Stimulated activated CD4-positive, alpha-beta T cell treated with anti-CD3 and anti-CD28 coated beads, Interleukin-4, amount 100 ng/mL, for 1 hour (primary cell): ENCODE data around the gene KCNH1.

Experiments used
- DNase-seq: peaks from one replicate; pipeline ENCODE4 v3.0.0-alpha.2; 2020

KCNH1 gene

GRCh38 chr1:210629276-210629675 is 504.7 kb downstream of the KCNH1 start:
- DNase-seq = no peak

GRCh38 chr1:210627755-210628154 is 506.2 kb downstream of the KCNH1 start:
- DNase-seq = no peak
